NOMO-1 treated with DMSO at 0.1 percent for 48 hours (cell line): ENCODE measurements around the gene NELL1.

ENCODE experiments used
- DNase-seq: peaks from one replicate; lab custom pipeline; 2025; ENCODE audit not compliant: unreplicated experiment; lab: John Stamatoyannopoulos, UW

Gene NELL1

GRCh38 chr11:21465920-21466319, 796.5 kb downstream of the NELL1 start:
- no peak for DNase-seq

DNA sequence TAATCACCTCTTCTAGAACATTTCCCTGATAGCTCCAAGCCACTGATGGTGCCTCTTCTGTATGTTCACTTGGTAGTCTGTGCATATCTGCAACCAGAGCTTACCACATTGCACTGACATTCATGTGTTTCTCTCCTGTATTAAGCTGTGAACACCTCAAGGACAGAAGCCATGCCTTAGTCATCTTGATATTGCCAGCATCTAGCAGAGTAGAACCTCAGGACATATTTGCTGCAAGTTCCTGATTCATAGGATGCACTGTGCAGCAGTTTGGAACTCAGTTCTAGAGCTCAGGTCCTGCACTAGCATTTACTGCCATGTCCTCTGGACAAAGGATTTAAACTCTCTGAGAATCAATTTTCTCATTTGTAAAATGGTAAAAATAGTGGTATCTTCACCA, 801.1 kb downstream of the NELL1 start:
- DNase-seq = no peak

GRCh38 chr11:21472261-21472660, 802.9 kb downstream of the NELL1 start:
- DNase-seq = no peak

DNA sequence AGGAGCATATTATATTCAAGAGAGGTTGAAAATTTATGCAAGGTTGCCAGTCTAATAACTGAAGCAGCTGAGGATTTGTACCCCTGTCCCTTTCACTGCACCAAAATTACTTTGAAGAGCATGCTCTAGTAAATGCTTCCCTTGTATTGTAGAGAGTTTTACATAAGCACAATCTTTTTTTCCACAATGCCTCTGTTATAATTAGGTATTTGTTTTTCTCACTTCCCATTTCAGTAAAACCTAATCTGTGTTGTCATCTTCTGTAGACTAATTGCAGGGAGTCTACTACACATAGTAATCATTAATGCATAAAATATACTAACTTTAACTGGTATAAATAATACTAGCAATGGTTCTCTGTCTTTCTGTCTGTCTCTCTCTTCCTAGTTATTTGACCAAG, 805.1 kb downstream of the NELL1 start:
- DNase-seq = no peak

GRCh38 chr11:21475276-21475675, 805.9 kb downstream of the NELL1 start:
- no peak for DNase-seq

DNA sequence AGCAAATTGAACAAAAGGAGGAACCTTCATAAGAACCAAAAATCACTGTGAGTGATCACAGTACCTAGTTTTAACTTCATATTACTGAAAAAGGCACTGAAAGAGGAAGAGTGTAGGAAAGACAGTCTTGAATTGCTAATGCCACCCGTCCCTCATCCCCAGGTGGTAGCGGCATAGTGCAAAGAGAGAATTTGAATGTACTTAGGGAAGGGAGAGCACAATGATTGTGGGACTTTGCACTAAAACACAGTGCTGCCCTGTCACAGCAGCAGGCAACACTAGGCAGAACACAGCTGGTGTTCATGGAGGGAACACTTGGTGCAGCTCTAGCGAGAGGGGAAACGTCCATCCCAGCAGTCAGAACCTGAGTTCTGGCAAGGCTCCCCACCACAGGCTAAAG, 807.2 kb downstream of the NELL1 start:
- DNase-seq = no peak

- no peak for DNase-seq
These were observed 810.9 kb downstream of the NELL1 start for GRCh38 chr11:21480240-21480639.

GRCh38 chr11:21481255-21481654, 811.9 kb downstream of the NELL1 start:
- no peak for DNase-seq

GRCh38 chr11:21484039-21484438, 814.7 kb downstream of the NELL1 start:
- no peak for DNase-seq

DNA sequence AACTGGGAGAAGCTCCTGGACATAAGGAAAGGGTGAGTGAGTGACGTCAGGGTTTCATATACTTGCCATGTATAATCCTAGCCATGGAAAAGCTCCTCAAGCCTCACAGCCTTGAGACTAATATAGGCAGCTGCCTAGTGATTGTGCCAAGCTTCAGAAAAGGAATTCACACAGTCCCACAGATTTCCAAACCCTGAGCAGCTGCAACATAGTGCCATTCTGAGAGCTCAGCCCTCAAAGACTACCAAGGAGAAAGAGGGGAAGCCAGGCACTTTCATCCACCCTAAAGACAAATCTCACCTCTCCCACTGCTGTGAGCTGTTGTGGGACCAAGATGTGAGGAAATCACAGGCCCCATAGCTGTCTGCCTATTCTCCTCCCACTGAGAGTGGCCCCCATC, 815.6 kb downstream of the NELL1 start:
- no peak for DNase-seq

DNA sequence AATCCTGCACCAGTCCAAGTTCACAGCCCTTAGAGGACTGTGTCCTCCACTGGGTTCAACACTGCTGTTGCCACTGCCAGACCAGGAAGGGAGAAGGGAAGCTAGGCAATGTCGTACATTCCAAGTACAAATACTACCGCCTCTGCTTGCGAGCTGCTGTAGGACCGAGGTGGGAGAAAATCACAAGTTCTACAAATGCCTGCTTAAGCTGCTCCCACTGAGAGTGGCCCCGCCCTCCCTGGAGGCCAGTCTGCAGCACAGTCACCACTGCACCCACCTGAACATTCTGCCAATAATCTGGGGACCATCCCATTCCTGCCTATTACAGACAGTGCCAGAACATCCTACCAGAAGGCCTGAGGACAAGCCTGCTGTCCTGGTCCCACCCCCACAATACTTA, 816.0 kb downstream of the NELL1 start:
- no peak for DNase-seq

DNA sequence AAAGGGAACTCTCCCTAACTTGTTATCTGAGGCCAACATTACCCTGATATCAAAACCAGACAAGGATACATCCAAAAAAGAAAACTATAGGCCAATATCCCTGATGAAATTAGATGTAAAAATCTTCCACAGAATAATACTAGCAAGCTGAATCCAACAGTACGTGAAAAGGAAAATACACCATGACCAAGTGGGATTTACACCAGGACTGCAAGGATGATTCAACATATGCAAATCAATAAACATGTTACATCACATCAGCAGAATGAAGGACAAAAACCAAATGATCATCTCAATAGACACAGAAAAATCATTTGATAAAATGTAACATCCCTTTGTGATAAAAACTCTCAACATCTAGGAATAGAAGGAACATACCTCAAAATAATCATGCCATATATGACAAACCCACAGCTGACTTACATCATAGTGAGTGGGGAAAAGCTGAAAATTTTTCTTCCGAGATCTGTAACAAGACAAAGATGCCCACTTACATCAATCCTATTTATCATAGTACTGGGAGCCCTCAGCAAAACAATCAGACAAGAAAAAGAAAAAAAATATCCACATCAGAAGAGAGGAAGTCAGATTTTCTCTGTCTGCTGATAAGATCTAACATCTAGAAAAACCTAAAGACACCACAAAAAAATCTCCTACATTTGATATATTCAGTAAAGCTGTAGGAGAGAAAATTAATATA, 820.2 kb downstream of the NELL1 start:
- DNase-seq = no peak

DNA sequence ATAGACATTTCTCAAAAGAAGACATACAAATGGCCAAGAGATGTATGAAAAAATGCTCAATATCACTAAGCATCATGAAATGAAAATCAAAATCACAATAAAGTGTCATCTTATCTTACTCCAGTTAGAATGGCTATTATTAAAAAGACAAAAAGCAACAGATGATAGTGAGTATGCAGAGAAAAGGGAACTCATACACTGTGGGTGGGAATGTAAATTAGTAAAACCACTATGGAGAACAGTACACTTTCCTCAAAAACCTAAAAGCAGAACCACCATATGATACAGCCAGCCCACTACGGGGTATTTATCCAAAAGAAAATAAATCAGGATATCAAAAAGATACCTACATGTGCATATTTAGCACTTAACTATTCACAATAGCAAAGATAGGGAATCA, 823.5 kb downstream of the NELL1 start:
- DNase-seq = no peak

- no peak for DNase-seq
These were observed 825.6 kb downstream of the NELL1 start for GRCh38 chr11:21494946-21495345.

GRCh38 chr11:21495879-21496278, 826.5 kb downstream of the NELL1 start:
- DNase-seq = no peak

DNA sequence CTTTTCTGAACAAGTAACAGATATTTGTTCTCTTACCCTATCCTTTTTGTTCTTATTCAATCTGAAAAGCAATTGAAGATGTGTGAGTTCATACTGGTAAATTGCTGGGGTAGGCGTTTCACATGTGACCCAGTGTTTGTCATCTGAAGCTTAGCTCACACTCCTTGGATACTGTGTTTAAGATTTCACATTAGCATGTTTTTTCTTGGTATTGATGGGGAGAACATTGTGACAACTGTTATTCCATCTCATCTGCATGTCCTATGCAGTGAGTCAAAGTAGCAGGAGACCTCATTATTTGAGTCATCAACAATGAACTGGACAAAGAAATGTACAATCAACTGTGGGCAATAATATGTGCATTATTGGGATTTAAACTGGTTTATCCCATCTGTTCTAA, 831.9 kb downstream of the NELL1 start:
- DNase-seq = no peak

GRCh38 chr11:21505070-21505469, 835.7 kb downstream of the NELL1 start:
- no peak for DNase-seq

DNA sequence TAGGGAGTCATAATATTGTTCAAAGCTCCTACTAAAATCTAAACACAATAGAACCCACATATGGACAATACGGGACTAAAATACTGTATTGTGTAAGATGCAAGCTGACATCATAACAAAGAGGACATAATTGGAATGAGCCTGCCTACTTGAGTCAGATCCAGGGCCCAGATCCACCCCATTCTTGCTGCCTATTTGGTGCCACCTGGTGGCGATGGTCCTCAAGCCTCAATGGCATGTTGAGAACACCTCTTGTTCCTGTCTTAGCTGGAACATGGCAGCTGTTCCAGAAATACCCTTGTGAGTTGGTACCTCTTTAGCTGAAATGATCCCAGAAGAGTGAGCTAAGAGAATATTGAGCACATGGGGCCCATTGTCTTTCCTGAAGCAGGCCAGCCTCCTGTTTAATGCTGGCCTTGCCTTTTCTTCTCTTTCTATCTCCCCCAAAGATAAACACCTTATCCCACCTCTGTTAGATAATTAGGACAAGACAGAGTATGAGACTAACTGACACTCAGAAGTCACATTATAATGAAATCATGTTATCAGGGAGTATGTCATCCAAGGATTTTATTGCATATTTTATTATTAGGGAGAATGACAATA, 842.6 kb downstream of the NELL1 start:
- DNase-seq = peak; percentile 37

DNA sequence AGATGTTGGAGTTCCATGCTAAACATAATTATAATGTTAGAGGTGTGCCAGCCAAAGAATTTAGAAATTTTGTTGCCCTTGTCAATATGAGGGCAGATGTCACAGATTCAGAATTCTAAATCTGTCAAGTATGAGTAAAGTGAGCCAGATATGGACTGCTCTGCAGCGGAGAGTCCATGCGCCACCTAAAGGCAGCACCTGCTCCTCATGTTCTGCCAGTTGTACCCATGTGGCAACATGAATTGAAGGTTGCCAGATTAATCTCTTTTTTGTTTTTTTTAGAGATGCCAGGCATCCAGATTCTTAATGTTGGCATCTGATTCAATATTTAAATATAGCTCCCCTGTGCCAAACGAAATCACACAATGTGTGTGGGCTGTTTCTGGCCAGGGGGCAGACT, 844.9 kb downstream of the NELL1 start:
- no peak for DNase-seq

GRCh38 chr11:21520244-21520643, 850.9 kb downstream of the NELL1 start:
- no peak for DNase-seq

DNA sequence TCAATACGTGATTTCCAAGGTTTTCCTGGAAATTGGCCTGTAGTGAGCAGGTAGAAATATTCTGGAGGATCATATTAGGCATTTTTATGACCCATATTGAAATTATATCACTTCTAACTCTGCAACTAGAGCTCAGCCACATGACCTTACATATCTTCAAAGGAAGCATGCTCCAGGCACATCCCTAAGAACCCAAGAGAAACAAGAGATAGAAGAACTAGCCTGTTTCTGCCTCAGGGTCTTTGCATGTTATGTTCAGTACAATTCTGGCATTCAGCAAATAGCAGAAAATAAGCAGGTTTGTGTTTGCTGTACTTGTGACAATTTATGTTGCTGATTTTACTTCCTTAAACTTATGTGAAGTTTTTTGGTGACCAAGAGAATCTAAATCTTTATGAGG, 859.8 kb downstream of the NELL1 start:
- DNase-seq = no peak

DNA sequence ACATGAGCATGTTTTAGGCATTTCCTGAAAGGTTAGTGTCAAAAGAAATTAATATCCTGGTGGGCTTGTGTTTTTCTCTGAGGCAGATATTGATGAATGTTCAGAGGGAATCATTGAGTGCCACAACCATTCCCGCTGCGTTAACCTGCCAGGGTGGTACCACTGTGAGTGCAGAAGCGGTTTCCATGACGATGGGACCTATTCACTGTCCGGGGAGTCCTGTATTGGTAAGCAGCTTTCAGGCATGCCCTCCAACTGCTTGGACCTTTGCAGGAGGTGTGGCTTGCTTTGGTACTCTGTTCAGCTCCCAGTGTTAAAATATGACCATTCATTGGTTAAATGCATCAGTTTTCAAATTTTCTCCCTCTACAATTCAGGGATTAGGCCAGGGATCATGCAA, 864.9 kb downstream of the NELL1 start:
- DNase-seq = no peak

GRCh38 chr11:21537980-21538379, 868.6 kb downstream of the NELL1 start:
- DNase-seq = no peak
